Thymus (tissue), 11 donors: ENCODE measurements around the gene PRSS8. TPM values are rescaled to one million over a fixed set of nuclear protein-coding genes. Genes with fewer than 3 reads are reported as not detected.
A peak's percentile ranks its signal among the peaks of the same experiment; 100 is the strongest.

ENCODE experiments used
- DNase-seq, 9 donors: peaks; one replicate each; pipeline ENCODE4 v3.0.0-alpha.2; 2013; ENCODE audit warnings: low spot score in 9 of 9, low read depth in 6 of 9, missing footprints in 1 of 9
- H3K27ac ChIP-seq, 2 donors: one replicate each; pipeline ENCODE4 v1.5.1; 2013; ENCODE audit warnings: control low read depth in 1 of 2, low read depth in 1 of 2, low read length in 1 of 2, mild to moderate bottlenecking in 1 of 2, moderate library complexity in 1 of 2
- H3K27me3 ChIP-seq, 2 donors: one replicate each; pipeline ENCODE4 v1.5.1; 2013; ENCODE audit warnings: low read length in 1 of 2; ENCODE audit not compliant: control insufficient read depth in 2 of 2, insufficient read depth in 1 of 2
- H3K36me3 ChIP-seq, 2 donors: one replicate each; pipeline ENCODE4 v1.5.1; 2013; ENCODE audit warnings: low read length in 1 of 2, mild to moderate bottlenecking in 1 of 2, moderate library complexity in 1 of 2; ENCODE audit not compliant: control insufficient read depth in 2 of 2, insufficient read depth in 2 of 2
- H3K4me1 ChIP-seq, 2 donors: one replicate each; pipeline ENCODE4 v1.5.1; 2013; ENCODE audit warnings: low read length in 2 of 2; ENCODE audit not compliant: control insufficient read depth in 2 of 2, insufficient read depth in 2 of 2
- H3K4me3 ChIP-seq, 2 donors: one replicate each; pipeline ENCODE4 v1.5.1; 2013; ENCODE audit warnings: low read length in 2 of 2, control low read depth in 1 of 2, mild to moderate bottlenecking in 1 of 2
- H3K9me3 ChIP-seq, 2 donors: one replicate each; pipeline ENCODE4 v1.5.1; 2013; ENCODE audit warnings: low read length in 1 of 2, mild to moderate bottlenecking in 1 of 2; ENCODE audit not compliant: control insufficient read depth in 2 of 2, insufficient read depth in 1 of 2
- WGBS: extraction: QIAGEN DNeasy Blood & Tissue Kit; methylation state at CpG from one replicate; pipeline ENCODE4 v1.1.7; 2013; 5-methylcytosine and 5-hydroxymethylcytosine counted together
- polyA plus RNA-seq: library from polyadenylated mRNA; stranded (reverse); fragments of 200-250 nt; gene quantifications from one replicate; pipeline ENCODE4 v1.2.3, GENCODE V29; 2013
- total RNA-seq: library from RNA; stranded (reverse); fragments of 120-200 nt; gene quantifications from one replicate; pipeline ENCODE4 v1.2.4, GENCODE V29; 2013
- donor health status: healthy.

Gene PRSS8
- total and polyA plus RNA-seq, 2 donors, result 12.8 to 18.2 TPM

- no peak overlapping the region for H3K27ac ChIP-seq
- no peaks in the 10 kb centered on the region for H3K36me3 ChIP-seq
- no peaks in the 10 kb centered on the region for H3K27me3 ChIP-seq
- no peak overlapping the region for H3K4me3 ChIP-seq
- 88% methylated on average over 4 of the region's 4 CpGs for WGBS
- no peaks in the 10 kb centered on the region for H3K9me3 ChIP-seq
- DNase-seq, result no peak
- H3K4me1 ChIP-seq, result peaks cover 0 to 7% of the 10 kb centered on the region in 2 donors
These were observed 35.5 kb downstream of the PRSS8 start for GRCh38 chr16:31099860-31100638.

- Histone ChIP-seq H3K27ac (peak within 1 kb of the TSS; percentile 97), H3K9me3 (peaks cover 0 to 4% of the 10 kb centered on the region in 2 donors), H3K4me1 (peaks cover 10 to 18% of the 10 kb centered on the region in 2 donors), H3K4me3 (peak within 1 kb of the TSS; percentile 79 to 90), H3K36me3 (peaks cover 14 to 19% of the 10 kb centered on the region in 2 donors), H3K27me3 (no peaks in the 10 kb centered on the region)
- DNase-seq, result peak; percentile 65 to 93 (median 82)
- under 1% methylated on average over 69 of the region's 69 CpGs for WGBS
These were observed 41.0 kb downstream of the PRSS8 start, which contains the start of gene VKORC1 for GRCh38 chr16:31094424-31095120. TSS of gene VKORC1 (minus strand) at chr16:31094797. CDS start at chr16:31094729, 68 bp downstream.

GRCh38 chr16:31094088-31094423, 41.5 kb downstream of the PRSS8 start:
- Histone ChIP-seq H3K36me3 (peaks cover 19% of the 10 kb centered on the region in 2 donors), H3K27me3 (no peaks in the 10 kb centered on the region), H3K4me3 (peak overlapping the region; percentile 79 to 90), H3K27ac (peak overlapping the region; percentile 97), H3K4me1 (peaks cover 10 to 18% of the 10 kb centered on the region in 2 donors), H3K9me3 (peaks cover 0 to 4% of the 10 kb centered on the region in 2 donors)
- 2% methylated on average over 20 of the region's 20 CpGs for WGBS
- DNase-seq, result no peak

DNA sequence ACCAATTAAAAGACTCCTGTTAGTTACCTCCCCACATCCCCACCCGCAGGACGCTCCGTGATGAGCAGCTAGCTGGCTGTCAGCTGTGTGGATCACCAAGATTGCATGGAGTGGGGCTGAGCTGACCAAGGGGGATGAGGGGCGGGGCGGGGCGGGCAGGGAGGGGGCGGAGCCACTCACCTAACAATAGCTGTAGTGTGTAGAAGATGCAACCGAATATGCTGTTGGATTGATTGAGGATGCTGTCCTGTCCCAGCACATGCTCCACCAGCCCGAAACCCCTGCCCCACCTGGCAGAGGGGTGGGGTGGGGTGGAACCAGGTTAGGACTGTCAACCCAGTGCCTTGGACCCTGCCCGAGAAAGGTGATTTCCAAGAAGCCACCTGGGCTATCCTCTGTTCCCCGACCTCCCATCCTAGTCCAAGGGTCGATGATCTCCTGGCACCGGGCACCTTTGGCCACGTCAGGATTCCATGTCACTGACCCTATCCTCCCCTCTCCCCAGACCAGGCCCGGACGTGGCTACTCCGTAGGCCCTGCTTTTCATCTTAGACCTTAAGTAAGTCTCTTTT, 42.3 kb downstream of the PRSS8 start:
- 86% methylated on average over 17 of the region's 17 CpGs for WGBS
- no peak for DNase-seq
- Histone ChIP-seq H3K27ac (peak overlapping the region in 1 of 2 donors; percentile 18), H3K27me3 (no peaks in the 10 kb centered on the region), H3K9me3 (peaks cover 0 to 4% of the 10 kb centered on the region in 2 donors), H3K4me3 (no peak overlapping the region), H3K36me3 (peaks cover 19 to 25% of the 10 kb centered on the region in 2 donors), H3K4me1 (peaks cover 10 to 18% of the 10 kb centered on the region in 2 donors)

DNA sequence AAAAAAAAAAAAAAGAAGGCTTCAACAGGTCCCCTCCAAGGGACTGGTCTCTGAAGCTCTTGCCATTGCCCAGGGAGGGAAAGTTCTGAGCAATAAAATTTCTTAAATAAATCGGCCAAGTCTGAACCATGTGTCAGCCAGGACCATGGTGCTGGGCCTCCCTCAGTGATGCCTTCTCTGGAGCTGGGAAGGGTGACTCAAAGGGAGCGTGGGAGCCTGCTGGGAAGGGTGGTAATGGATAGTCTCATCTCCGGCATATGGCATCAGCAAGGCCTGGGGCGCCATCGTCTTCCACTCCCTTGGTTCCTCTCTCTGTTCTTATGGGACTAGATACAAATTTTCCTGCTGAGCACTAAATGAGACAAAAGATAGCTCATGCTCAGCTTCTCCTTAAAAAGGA, 43.2 kb downstream of the PRSS8 start:
- Histone ChIP-seq H3K4me3 (no peak overlapping the region), H3K36me3 (peaks cover 20 to 29% of the 10 kb centered on the region in 2 donors), H3K27ac (no peak overlapping the region), H3K4me1 (peaks cover 10 to 18% of the 10 kb centered on the region in 2 donors), H3K27me3 (no peaks in the 10 kb centered on the region), H3K9me3 (peaks cover 0 to 4% of the 10 kb centered on the region in 2 donors)
- WGBS, result 98% methylated on average over 5 of the region's 5 CpGs
- no peak for DNase-seq

- no peak for DNase-seq
- no peaks in the 10 kb centered on the region for H3K27me3 ChIP-seq
- peaks cover 36 to 42% of the 10 kb centered on the region in 2 donors for H3K36me3 ChIP-seq
- no peak overlapping the region for H3K27ac ChIP-seq
- no peak overlapping the region for H3K4me3 ChIP-seq
- H3K9me3 ChIP-seq, result peaks cover 0 to 4% of the 10 kb centered on the region in 2 donors
- 98% methylated on average over 2 of the region's 2 CpGs for WGBS
- H3K4me1 ChIP-seq, result peaks cover 10 to 15% of the 10 kb centered on the region in 2 donors
These were observed 45.0 kb downstream of the PRSS8 start for GRCh38 chr16:31090540-31090939.

- 90% methylated on average over 8 of the region's 8 CpGs for WGBS
- no peak overlapping the region for H3K27ac ChIP-seq
- H3K4me3 ChIP-seq, result no peak overlapping the region
- no peaks in the 10 kb centered on the region for H3K27me3 ChIP-seq
- H3K4me1 ChIP-seq, result peaks cover 10% of the 10 kb centered on the region in 2 donors
- DNase-seq, result no peak
- H3K9me3 ChIP-seq, result no peaks in the 10 kb centered on the region
- peaks cover 38 to 53% of the 10 kb centered on the region in 2 donors for H3K36me3 ChIP-seq
These were observed 46.3 kb downstream of the PRSS8 start for GRCh38 chr16:31089199-31089598.

GRCh38 chr16:31088459-31089183, 46.9 kb downstream of the PRSS8 start, which contains the start of gene PRSS53:
TSS of gene PRSS53 (minus strand) at chr16:31088943. CDS start at chr16:31088809, 134 bp downstream.
- DNase-seq, result no peak
- H3K9me3 ChIP-seq, result no peaks in the 10 kb centered on the region
- H3K27me3 ChIP-seq, result no peaks in the 10 kb centered on the region
- 97% methylated on average over 15 of the region's 15 CpGs for WGBS
- peaks cover 38 to 59% of the 10 kb centered on the region in 2 donors for H3K36me3 ChIP-seq
- no peak within 1 kb of the TSS for H3K27ac ChIP-seq
- no peak within 1 kb of the TSS for H3K4me3 ChIP-seq
- H3K4me1 ChIP-seq, result peaks cover 4 to 5% of the 10 kb centered on the region in 2 donors
